HepG2 (cell line): ENCODE measurements around the gene PTGIR. TPM values are rescaled to one million over a fixed set of nuclear protein-coding genes. Genes with fewer than 3 reads are reported as not detected.

Source experiments
- ATAC-seq: fragments of 200-7000 bp; cut with Tn5 transposase; 3 replicates; pipeline ENCODE4 v1.9.1; 2020; ENCODE audit warnings: mild to moderate bottlenecking, moderate library complexity
- BruUV-seq: library from RNA; stranded (reverse); fragments of 400-500 nt; replicated peaks from 2 replicates; lab custom pipeline; 2021; lab: Mats Ljungman, UMichigan
- CTCF ChIA-PET: fragments of 300-600 bp; formaldehyde crosslinking; extraction: SDS; loops from one replicate; lab custom pipeline; 2021; ENCODE audit warnings: low total read pairs, inconsistent platforms, low intra/inter-chr PET ratio; lab: Yijun Ruan, JAX
- POLR2A ChIA-PET: fragments of 350-600 bp; sonication (Branson Sonifier 250); formaldehyde crosslinking; loops from one replicate; lab custom pipeline; 2020; ENCODE audit warnings: antibody characterized with exemption, inconsistent platforms; lab: Yijun Ruan, JAX
- DNase-seq: peaks from one replicate; pipeline ENCODE4 v3.0.0-alpha.2; 2015; ENCODE audit warnings: low spot score
- FAIRE-seq: peaks from 3 replicates; lab custom pipeline; 2011; peaks lifted over from hg19 to GRCh38; lab: Jason Lieb, UNC
- H2AFZ ChIP-seq: one replicate; pipeline ENCODE4 v1.6.1; 2011; ENCODE audit warnings: low read length, inconsistent platforms
- H3K27ac ChIP-seq: fragments of 300-600 bp; 3 replicates; pipeline ENCODE4 v1.8.0; 2011; ENCODE audit warnings: mixed run types, mild to moderate bottlenecking, mixed read lengths, low read length, inconsistent platforms; ENCODE audit not compliant: insufficient read depth; ENCODE audit errors: extremely low read length
- H3K27me3 ChIP-seq, 2 experiments: fragments of 200-600 bp in 1 of 2; 2 replicates in 1 of 2; 3 replicates in 1 of 2; pipeline versions ENCODE4 v1.6.0 to v1.8.0; 2011; ENCODE audit warnings: low read length in 2 of 2, mild to moderate bottlenecking in 2 of 2, moderate library complexity in 2 of 2, inconsistent platforms in 1 of 2; ENCODE audit not compliant: insufficient read depth in 2 of 2, control insufficient read depth in 1 of 2
- H3K36me3 ChIP-seq, 2 experiments: fragments of 200-600 bp in 1 of 2; replicated peaks in 1 of 2; 2 replicates in 1 of 2; 3 replicates in 1 of 2; pipeline versions ENCODE4 v1.5.1 to v1.8.0; 2011; ENCODE audit warnings: low read length in 2 of 2, inconsistent platforms in 1 of 2; ENCODE audit not compliant: insufficient read depth in 2 of 2, control insufficient read depth in 1 of 2
- H3K4me1 ChIP-seq: 2 replicates; pipeline ENCODE4 v1.5.1; 2012; ENCODE audit warnings: low read length, inconsistent platforms; ENCODE audit not compliant: insufficient read depth
- H3K4me2 ChIP-seq: 2 replicates; pipeline ENCODE4 v1.6.0; 2011; ENCODE audit warnings: low read depth, low read length, inconsistent platforms
- H3K4me3 ChIP-seq, 3 experiments: fragments of 200-600 bp in 1 of 3; sonication (generic), shearing (Covaris generic) in 1 of 3; replicated peaks in 1 of 3; 2 replicates each; pipeline ENCODE4 v1.5.1; 2011 to 2016; ENCODE audit warnings: low read length in 3 of 3, inconsistent platforms in 2 of 3, low read depth in 2 of 3, mild to moderate bottlenecking in 2 of 3, control low read depth in 1 of 3, mixed read lengths in 1 of 3; ENCODE audit not compliant: insufficient read depth in 1 of 3
- H3K79me2 ChIP-seq: one replicate; pipeline ENCODE4 v1.6.1; 2011; ENCODE audit warnings: low read length, inconsistent platforms; ENCODE audit not compliant: insufficient read depth
- H3K9ac ChIP-seq: 2 replicates; pipeline ENCODE4 v1.6.0; 2011; ENCODE audit warnings: mild to moderate bottlenecking, low read depth, low read length, inconsistent platforms; ENCODE audit not compliant: insufficient read depth
- H3K9me3 ChIP-seq: 2 replicates; pipeline ENCODE4 v1.5.1; 2012; ENCODE audit warnings: mild to moderate bottlenecking, low read length
- H4K20me1 ChIP-seq: 2 replicates; pipeline ENCODE4 v1.6.0; 2011; ENCODE audit warnings: inconsistent platforms, mild to moderate bottlenecking, low read length, moderate library complexity; ENCODE audit not compliant: insufficient read depth
- GLMP ChIP-seq: sonication (generic); formaldehyde crosslinking; IDR thresholded peaks from 2 replicates; pipeline ENCODE4 v1.9.0; 2021; ENCODE audit warnings: missing genetic modification reagents, mild to moderate bottlenecking, borderline replicate concordance
- SIX1 ChIP-seq: sonication (generic); formaldehyde crosslinking; IDR thresholded peaks from 2 replicates; pipeline ENCODE4 v1.4.0; 2020; ENCODE audit warnings: missing genetic modification reagents, borderline replicate concordance
- SOX13 ChIP-seq, 3 experiments: fragments of 450-650 bp in 1 of 3; sonication (generic) in 1 of 3; formaldehyde crosslinking in 1 of 3; IDR thresholded peaks in 2 of 3; conservative IDR thresholded peaks in 1 of 3; 2 replicates each; pipeline versions ENCODE4 v1.5.0 to v1.6.1; 2016 to 2020; ENCODE audit warnings: antibody characterized with exemption in 1 of 3, mild to moderate bottlenecking in 1 of 3, missing compliant biosample characterization in 1 of 3, missing genetic modification reagents in 1 of 3, moderate library complexity in 1 of 3
- THAP7 ChIP-seq: sonication (generic); formaldehyde crosslinking; IDR thresholded peaks from 2 replicates; pipeline ENCODE4 v1.8.1; 2023; ENCODE audit warnings: mild to moderate bottlenecking, missing genetic modification reagents
- U2AF1 ChIP-seq: fragments of 200-400 bp; formaldehyde crosslinking; optimal IDR thresholded peaks from 2 replicates; pipeline ENCODE3; 2017; ENCODE audit warnings: mild to moderate bottlenecking, low read depth, low read length
- ZNF510 ChIP-seq: sonication (generic); formaldehyde crosslinking; IDR thresholded peaks from 2 replicates; pipeline ENCODE4 v1.4.0; 2020; ENCODE audit warnings: low read depth, mild to moderate bottlenecking, missing genetic modification reagents
- ZNF512B ChIP-seq: sonication (generic); formaldehyde crosslinking; IDR thresholded peaks from 2 replicates; pipeline ENCODE4 v1.5.1; 2020; ENCODE audit warnings: missing genetic modification reagents, mild to moderate bottlenecking, borderline replicate concordance
- ZNF574 ChIP-seq: sonication (generic); formaldehyde crosslinking; IDR thresholded peaks from 2 replicates; pipeline ENCODE4 v1.4.0; 2020; ENCODE audit warnings: missing genetic modification reagents
- ZNF619 ChIP-seq: sonication (generic); formaldehyde crosslinking; IDR thresholded peaks from 2 replicates; pipeline ENCODE4 v1.4.0; 2020; ENCODE audit warnings: mild to moderate bottlenecking, missing genetic modification reagents
- WGBS: methylation state at CpG from one replicate; pipeline ENCODE4 v1.1.6; 2017; ENCODE audit warnings: low lambda C conversion rate; 5-methylcytosine and 5-hydroxymethylcytosine counted together
- in situ Hi-C: cut with HindIII; loops from 2 replicates; pipeline ENCODE4 v1.10.0; 2017; ENCODE audit warnings: low pct_unique_long_range_greater_than_20kb; ENCODE audit not compliant: extremely low pct_ligation_motif_present
- intact Hi-C: fragments of 100-400 bp; cut with micrococcal nuclease; formaldehyde crosslinking; loops from one replicate; pipeline ENCODE4 v1.10.0; 2022; ENCODE audit not compliant: unreplicated experiment
- polyA plus RNA-seq, 8 experiments: library from polyadenylated mRNA; depleted of rRNA in 3 of 8; stranded (reverse) in 7 of 8; unstranded in 1 of 8; fragments of >200 nt; fragmentation: Illumina TruSeq in 4 of 8; extraction: Trizol in 4 of 8; gene quantifications; 2 replicates each; pipeline versions ENCODE4 v1.2.1 to v1.2.3, GENCODE V29; 2011 to 2016; ENCODE audit warnings: low read depth in 4 of 8, missing spikeins in 1 of 8, mixed read lengths in 1 of 8; ENCODE audit not compliant: insufficient read depth in 1 of 8
- total RNA-seq, 5 experiments: library from RNA; depleted of rRNA; stranded (reverse); fragments of >200 nt; fragmentation: Illumina TruSeq; extraction: Trizol; gene quantifications; 2 replicates each; pipeline ENCODE4 v1.2.3, GENCODE V29; 2016; ENCODE audit warnings: low read depth in 1 of 5

The PTGIR gene
- total and polyA plus RNA-seq, 2 of the 13 experiments (the other 11 are each of a cell fraction or from before 2014, with no cell fraction given): not detected

GRCh38 chr19:46623915-46624502, 880 bp downstream of the PTGIR start:
- H3K36me3 ChIP-seq: no peaks in the 10 kb centered on the region
- peaks cover 0 to 40% of the 10 kb centered on the region in 2 experiments; a peak in 3 of 5 replicates for H3K27me3 ChIP-seq
- no peak for ATAC-seq
- no peak for FAIRE-seq
- H4K20me1 ChIP-seq: no peaks in the 10 kb centered on the region
- WGBS: 69% methylated on average over 7 of the region's 35 CpGs
- no peak for DNase-seq
- intact Hi-C loops (no loop called here), in situ Hi-C loops (no loop called here)
- ChIA-PET POLR2A (no interaction called here), CTCF (no interaction called here)
- no peak overlapping the region for H3K4me3 ChIP-seq
- peaks cover 33% of the 10 kb centered on the region for H3K4me1 ChIP-seq
- no peak overlapping the region for H3K4me2 ChIP-seq
- no peaks in the 10 kb centered on the region for H3K79me2 ChIP-seq
- BruUV-seq: no TSS peak
- TF ChIP-seq GLMP (CRISPR knock-in tag) (no peak), U2AF1 (no peak), ZNF510 (CRISPR knock-in tag) (no peak), SOX13 (IDR thresholded peaks at IDR 0.05) (no peak), SOX13 (CRISPR knock-in tag; conservative IDR thresholded peaks at IDR 0.05 in 1 of 2, IDR thresholded peaks at IDR 0.05 in 1 of 2) (no peak)
- H2AFZ ChIP-seq: no peak overlapping the region
- no peak overlapping the region for H3K9ac ChIP-seq
- H3K9me3 ChIP-seq: no peaks in the 10 kb centered on the region
- H3K27ac ChIP-seq: no peak overlapping the region

- Histone ChIP-seq H3K4me3 (no peak overlapping the region), H3K9ac (no peak overlapping the region), H3K27ac (no peak overlapping the region), H3K9me3 (no peaks in the 10 kb centered on the region), H3K4me2 (no peak overlapping the region), H3K4me1 (peaks cover 33% of the 10 kb centered on the region), H3K27me3 (peaks cover 0 to 50% of the 10 kb centered on the region in 2 experiments; a peak in 3 of 5 replicates), H3K79me2 (no peaks in the 10 kb centered on the region), H2AFZ (no peak overlapping the region), H4K20me1 (no peaks in the 10 kb centered on the region), H3K36me3 (no peaks in the 10 kb centered on the region)
- FAIRE-seq: no peak
- intact Hi-C loops (no loop called here), in situ Hi-C loops (no loop called here)
- DNase-seq: no peak
- ChIA-PET POLR2A (no interaction called here), CTCF (no interaction called here)
- 13% methylated on average over 4 of the region's 7 CpGs for WGBS
- no TSS peak for BruUV-seq
- ATAC-seq: no peak
- TF ChIP-seq THAP7 (CRISPR knock-in tag) (no peak), ZNF574 (CRISPR knock-in tag) (no peak), ZNF512B (no peak), ZNF619 (CRISPR knock-in tag) (no peak), SIX1 (CRISPR knock-in tag) (no peak)
Observed at GRCh38 chr19:46622118-46622446, 2.8 kb downstream of the PTGIR start.
